Stimulated activated CD4-positive, alpha-beta T cell treated with anti-CD3 and anti-CD28 coated beads, TNF-alpha, amount 100 ng/mL, for 24 hours (primary cell): ENCODE results near the gene GABRG3.

Experiments
- DNase-seq, 3 experiments: peaks; one replicate each; pipeline ENCODE4 v3.0.0-alpha.2; 2020; ENCODE audit warnings: low read depth in 3 of 3

Gene GABRG3

GRCh38 chr15:27459836-27460235 lies 488.9 kb downstream of the GABRG3 start:
- DNase-seq, result no peak

GRCh38 chr15:27461181-27461580 lies 490.2 kb downstream of the GABRG3 start:
- no peak for DNase-seq

DNA sequence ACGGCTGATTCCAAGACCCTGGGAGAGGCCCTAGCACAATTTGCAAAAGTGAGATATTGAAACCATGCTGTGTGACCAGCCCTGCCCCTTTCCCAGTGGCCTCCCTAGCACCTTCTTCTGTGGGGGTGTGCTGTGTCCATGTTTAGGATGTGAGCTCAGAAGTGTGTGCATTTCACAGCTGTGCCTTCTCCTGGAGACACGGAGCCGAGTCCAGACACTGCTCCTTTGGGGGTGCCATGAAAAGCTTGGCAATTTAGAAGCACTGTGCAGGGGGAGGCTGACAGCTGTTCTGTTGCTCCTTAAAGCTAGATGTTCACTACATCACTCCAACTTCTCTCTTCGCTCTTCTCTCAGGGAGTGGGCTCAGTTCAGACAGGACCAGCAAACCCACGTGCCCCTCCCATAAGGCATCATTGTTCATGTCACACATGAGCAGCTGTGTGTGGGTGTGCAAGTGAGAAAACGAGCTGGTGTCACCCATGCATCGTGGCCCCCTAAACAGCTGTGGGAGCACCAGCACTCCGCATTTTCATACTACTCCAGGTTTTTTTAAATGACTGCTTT lies 492.6 kb downstream of the GABRG3 start:
- DNase-seq, result no peak

- no peak for DNase-seq
Observed at GRCh38 chr15:27464941-27465612, 494.1 kb downstream of the GABRG3 start.

DNA sequence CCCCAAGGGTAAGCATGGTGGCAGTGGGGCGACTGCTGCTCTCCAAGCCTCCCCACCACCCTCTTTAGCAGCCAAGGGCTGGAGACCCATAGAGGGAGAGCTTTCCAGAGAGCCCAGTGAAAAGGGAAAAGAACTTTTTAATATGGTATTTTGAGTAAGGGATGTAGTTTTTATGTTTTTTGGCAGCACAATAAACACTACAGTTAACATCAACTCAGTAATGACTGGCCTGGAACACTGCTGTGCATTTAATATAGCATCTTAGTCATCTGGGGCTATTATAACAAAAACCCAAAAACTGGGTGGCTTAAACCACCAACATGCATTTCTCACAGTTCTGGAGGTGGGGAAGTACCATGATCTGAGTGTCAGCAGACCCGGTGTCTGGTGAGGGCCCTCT lies 495.8 kb downstream of the GABRG3 start:
- no peak for DNase-seq

DNA sequence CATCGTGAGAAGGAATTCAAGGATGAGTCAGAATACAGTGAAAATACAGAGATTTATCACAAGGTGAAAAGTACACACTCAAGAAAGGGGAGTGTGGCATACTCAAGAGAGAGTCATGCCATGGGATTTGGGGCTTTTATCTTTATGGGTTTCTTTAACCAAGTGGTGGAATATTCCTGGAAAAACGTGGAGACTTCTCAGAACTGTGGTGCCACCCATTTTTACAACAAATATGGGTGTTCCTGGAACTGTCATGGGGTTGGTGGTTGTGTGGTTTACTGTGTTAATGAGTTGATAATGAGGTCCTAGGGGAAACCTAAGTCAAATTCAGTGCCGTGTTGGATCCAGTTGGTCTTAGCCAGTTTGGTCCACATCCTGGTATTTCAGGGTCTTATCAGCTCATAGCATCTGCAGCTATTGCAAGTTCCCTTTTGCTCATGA lies 497.2 kb downstream of the GABRG3 start:
- no peak for DNase-seq

DNA sequence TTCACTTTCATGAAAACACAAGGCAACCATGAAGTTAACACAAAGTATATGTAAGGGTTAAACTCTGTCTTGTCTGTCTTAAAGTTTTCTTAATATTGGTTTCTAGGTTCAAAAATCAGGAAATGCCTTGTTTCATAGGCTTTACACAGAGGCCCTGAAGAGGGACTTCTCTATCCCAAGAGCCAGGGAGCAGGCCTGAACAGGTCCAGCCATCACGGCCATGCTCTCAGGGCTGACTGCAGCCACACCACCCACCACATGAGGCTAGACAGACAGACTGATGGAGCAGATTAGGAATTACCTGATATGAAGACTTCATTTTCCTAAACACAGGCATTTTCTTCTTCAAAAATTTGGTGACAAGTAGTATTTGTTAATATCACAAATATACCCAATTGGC lies 502.9 kb downstream of the GABRG3 start:
- no peak for DNase-seq

DNA sequence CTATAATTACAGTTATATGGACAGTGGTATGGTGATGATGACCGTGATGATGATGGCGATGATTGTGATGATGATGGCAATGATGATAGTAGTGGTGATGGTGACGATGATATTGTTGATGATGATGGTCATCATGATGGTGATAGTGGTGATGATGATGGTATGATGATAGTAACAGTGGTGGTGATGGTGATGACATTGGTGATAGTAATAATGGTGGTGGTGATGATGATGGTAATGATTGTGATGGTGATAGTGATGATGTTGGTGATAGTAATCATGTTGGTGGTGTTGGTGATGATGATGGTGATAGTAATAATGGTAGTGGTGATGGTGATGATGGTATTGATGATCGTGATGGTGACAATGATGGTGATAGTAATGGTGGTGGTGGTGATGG lies 504.4 kb downstream of the GABRG3 start:
- no peak for DNase-seq

GRCh38 chr15:27479296-27480140 lies 508.5 kb downstream of the GABRG3 start:
- DNase-seq, result no peak

- DNase-seq, result no peak
Observed at GRCh38 chr15:27480141-27480530, 509.2 kb downstream of the GABRG3 start.

DNA sequence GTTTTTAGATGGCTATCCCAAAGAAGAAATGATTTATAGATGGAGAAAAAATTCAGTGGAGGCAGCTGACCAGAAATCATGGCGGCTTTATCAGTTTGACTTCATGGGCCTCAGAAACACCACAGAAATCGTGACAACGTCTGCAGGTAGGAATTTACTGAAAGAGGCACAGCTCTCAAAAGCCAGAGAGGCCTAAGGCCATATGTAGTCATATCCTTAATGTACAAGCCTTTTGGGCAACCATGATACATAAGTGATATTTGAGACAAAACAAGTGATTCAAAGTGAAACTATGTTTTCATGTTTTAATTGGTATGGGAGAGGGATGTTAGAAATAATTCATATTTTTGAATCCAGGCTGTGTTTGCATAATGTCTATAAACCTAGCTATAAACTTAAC lies 509.7 kb downstream of the GABRG3 start:
- DNase-seq, result no peak

DNA sequence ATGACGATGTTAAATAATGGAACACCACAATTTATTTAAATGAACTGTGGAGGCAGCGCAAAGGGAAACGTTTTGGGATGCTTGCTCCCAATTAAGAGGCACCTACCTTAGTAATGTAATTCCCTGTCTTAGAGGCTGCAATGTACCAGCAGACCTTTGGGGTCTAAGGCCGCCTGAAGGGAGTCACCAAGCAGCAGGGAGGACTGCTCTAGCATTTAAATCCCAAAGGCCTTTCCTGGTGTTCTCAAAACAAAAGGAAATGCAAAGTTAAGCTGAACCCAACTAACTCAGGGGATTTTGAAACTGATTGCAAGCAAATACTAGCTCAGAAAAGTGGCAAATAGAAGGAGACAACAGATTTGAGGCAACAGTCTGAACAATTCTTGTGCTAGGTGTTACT lies 510.8 kb downstream of the GABRG3 start:
- no peak for DNase-seq

DNA sequence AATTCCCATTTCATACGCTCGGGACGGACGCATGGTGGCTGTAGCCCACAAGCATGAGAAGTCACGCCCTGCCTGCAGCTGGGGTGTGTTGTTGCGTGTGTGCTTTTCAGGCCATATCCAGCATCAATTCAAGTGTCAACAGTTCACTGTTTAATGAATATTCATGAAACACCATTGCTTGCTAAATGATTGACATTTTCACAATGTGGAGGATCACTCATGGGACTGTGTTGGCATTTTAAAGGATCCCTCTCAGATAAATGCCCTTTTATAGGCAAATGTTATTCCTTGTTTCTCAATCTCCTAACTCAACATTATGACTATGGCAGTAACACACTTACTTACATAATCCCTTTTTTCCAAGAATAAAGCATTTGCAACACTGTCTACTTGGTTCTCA lies 511.3 kb downstream of the GABRG3 start:
- DNase-seq, result no peak

DNA sequence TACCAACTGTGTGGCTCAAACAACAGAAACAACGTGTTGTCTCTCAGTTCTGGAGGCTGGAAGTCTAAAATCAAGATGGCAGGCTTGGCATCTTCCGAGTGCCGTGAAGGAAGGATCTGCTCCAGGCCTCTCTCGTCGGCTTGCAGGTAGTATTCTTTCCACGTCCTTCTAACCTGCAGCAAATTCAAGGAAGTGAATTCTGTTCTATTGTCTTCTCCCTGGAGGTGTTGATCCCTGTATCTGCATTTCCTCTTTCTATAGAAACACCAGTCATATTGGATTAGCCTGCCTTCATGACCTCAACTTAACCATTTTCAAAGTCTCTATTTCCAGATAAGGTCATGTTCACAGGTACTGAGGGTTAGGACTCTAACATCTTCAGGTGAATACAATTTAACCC lies 512.1 kb downstream of the GABRG3 start:
- DNase-seq, result no peak

GRCh38 chr15:27485265-27485664 lies 514.3 kb downstream of the GABRG3 start:
- no peak for DNase-seq

- DNase-seq, result no peak
Observed at GRCh38 chr15:27486051-27486450, 515.1 kb downstream of the GABRG3 start.

DNA sequence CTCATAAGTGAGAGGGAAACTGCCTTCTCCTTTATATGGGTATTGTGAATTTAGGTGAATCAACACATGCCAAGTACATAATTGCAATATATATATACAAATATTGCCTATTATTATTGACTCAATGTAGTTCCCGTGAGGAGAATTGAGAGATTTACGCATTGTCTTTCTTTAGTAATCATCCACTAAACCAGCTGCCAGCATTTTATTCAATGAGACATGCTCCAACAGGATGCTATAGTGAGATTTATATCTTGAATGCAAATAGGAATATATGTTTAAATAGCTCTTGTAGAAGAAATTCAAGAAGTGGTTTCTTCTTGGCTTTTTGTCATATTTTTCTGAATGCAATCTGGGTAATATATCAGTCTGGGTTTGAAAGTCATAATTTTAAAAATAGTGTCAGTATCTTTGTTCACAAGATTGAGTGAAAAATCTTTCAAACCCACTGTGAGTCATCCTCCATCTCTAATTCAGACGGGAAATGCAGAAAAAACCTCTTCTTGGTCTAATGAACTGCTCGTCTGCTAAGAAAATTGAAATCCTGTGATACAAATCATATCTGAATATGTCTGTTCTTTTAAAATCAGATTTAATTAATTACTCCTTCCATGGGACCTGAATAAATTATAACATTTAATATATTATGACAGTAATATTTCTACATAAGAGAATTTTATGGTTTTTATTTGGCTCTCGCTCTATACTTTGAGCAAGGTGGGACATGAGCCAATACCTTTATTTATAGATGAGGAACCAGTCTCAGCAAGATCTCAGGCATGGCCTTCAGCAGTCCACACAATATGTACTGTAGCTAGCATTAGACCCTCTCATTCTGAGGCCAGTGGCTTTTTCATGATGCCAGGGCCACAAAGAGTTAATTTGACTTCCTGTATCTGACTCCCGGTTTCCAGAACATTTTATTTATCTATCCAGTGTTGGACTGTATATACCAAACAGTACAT lies 516.0 kb downstream of the GABRG3 start:
- DNase-seq, result no peak

- no peak for DNase-seq
Observed at GRCh38 chr15:27487846-27488245, 516.9 kb downstream of the GABRG3 start.

GRCh38 chr15:27490867-27491595 lies 520.0 kb downstream of the GABRG3 start:
- DNase-seq, result no peak

DNA sequence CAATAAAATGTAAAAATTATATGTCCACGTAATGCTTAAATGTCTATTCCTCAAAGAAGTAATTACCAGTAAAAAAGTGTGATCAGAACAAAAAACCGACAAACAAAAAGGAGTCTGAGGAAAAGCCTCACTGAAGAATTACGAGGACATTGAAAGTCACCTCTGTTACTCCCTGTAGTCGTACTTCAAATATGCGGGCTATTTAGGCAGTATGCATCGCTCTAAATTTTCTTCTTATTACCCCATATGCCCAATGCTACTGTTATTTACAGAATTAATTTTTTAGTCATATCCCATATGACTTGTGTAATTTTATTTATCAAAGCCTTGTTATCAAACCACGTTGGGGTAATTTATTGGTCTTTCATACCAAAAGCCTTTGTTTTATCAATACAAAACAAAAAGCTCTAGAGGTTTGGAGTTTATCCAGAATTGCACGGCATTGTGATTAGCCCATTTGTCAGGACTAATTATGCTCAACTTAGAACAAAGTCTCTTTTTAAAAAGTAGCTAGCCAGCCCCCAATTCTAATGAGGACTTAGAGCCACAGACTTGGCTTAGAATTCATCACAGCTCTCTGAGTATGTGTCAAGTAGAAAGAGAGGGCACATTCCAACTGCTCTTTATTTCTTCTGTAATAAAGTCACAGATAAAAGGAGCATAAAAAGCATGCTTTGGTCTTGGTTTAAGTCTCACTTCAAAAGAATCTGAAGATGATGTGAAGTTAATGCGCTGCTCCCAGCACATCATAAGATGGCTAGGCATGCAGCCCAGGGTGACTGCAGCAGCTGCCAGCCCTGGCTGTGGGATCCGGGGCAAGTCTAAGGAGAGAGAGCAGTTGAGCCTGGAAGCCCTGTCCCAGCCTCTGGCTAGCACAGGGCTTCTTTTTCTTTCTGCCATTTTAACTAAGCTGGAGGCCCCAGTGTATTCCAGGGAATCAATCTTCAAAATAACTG lies 521.0 kb downstream of the GABRG3 start:
- no peak for DNase-seq
